Sigmoid colon (tissue), 7 donors: Measurements from ENCODE around the gene SH3TC1. TPM values are rescaled to one million over a fixed set of nuclear protein-coding genes. Genes with fewer than 3 reads are reported as not detected.

Experiments used
- DNase-seq: peaks from one replicate; pipeline ENCODE4 v3.0.0-alpha.2; 2019
- H3K27ac ChIP-seq, 4 donors: fragments of 200-600 bp; sonication (generic); one replicate each; pipeline ENCODE4 v1.5.1; 2016 to 2019; ENCODE audit warnings: mild to moderate bottlenecking in 1 of 4
- H3K27me3 ChIP-seq, 3 donors: fragments of 200-600 bp; sonication (generic); one replicate each; pipeline ENCODE4 v1.5.1; 2019; ENCODE audit warnings: mild to moderate bottlenecking in 1 of 3
- H3K36me3 ChIP-seq, 4 donors: fragments of 200-600 bp; sonication (generic); one replicate each; pipeline ENCODE4 v1.5.1; 2016 to 2019
- H3K4me1 ChIP-seq, 4 donors: fragments of 200-600 bp; sonication (generic); one replicate each; pipeline ENCODE4 v1.5.1; 2017 to 2019
- H3K4me3 ChIP-seq, 4 donors: fragments of 200-600 bp; sonication (generic); one replicate each; pipeline ENCODE4 v1.5.1; 2017 to 2019; ENCODE audit warnings: mild to moderate bottlenecking in 2 of 4, moderate library complexity in 1 of 4
- H3K9me3 ChIP-seq, 4 donors: fragments of 200-600 bp in 3 of 4; sonication (generic) in 3 of 4; one replicate each; pipeline versions ENCODE4 v1.5.1 to v1.6.1; 2013 to 2019
- CTCF ChIP-seq, 4 experiments: fragments of 450-650 bp in 3 of 4; fragments of 200-600 bp in 1 of 4; IDR thresholded peaks; one replicate each; pipeline ENCODE4 v1.5.1; 2016 to 2019; ENCODE audit warnings: antibody characterized with exemption in 4 of 4, mild to moderate bottlenecking in 3 of 4, moderate library complexity in 2 of 4
- EP300 ChIP-seq, 4 donors: sonication (generic); formaldehyde crosslinking; IDR thresholded peaks; one replicate each; pipeline ENCODE4 v1.6.1; 2017; ENCODE audit warnings: antibody characterized with exemption in 4 of 4
- POLR2A ChIP-seq, 2 donors: fragments of 450-650 bp; IDR thresholded peaks; one replicate each; pipeline ENCODE4 v1.6.1; 2016; ENCODE audit warnings: antibody characterized with exemption in 2 of 2, mild to moderate bottlenecking in 2 of 2, moderate library complexity in 2 of 2
- POLR2AphosphoS5 ChIP-seq, 4 donors: sonication (generic); formaldehyde crosslinking; IDR thresholded peaks; one replicate each; pipeline ENCODE4 v1.6.1; 2017; ENCODE audit warnings: antibody characterized with exemption in 4 of 4
- WGBS, 2 donors: extraction: QIAGEN DNeasy Blood & Tissue Kit; methylation state at CpG; one replicate each; pipeline ENCODE4 v1.1.7; 2013; 5-methylcytosine and 5-hydroxymethylcytosine counted together
- intact Hi-C: fragments of 100-400 bp; cut with DNase I; formaldehyde crosslinking; loops from one replicate; pipeline ENCODE4 v1.15.1; 2023
- polyA plus RNA-seq, 3 donors: library from polyadenylated mRNA; stranded (reverse); fragments of 200-250 nt; gene quantifications; one replicate each; pipeline ENCODE4 v1.2.3, GENCODE V29; 2013
- total RNA-seq, 4 donors: library from RNA; depleted of rRNA; stranded (reverse); fragments of >200 nt; gene quantifications; one replicate each; pipeline ENCODE4 v1.1.0, GENCODE V29; 2016
- donor health status: healthy with polysubstance abuse.
- donor health status: Bipolar disorder and iron deficiency.
- donor health status: healthy.

SH3TC1 gene
- total and polyA plus RNA-seq, 7 donors, result 3.0 to 24.4 (median 7.8) TPM

GRCh38 chr4:8279321-8280157, 80.4 kb downstream of the SH3TC1 start:
- Histone ChIP-seq H3K4me3 (no peak overlapping the region), H3K36me3 (no peaks in the 10 kb centered on the region), H3K9me3 (no peaks in the 10 kb centered on the region), H3K4me1 (peaks cover 0 to 74% (median 66%) of the 10 kb centered on the region in 4 donors), H3K27ac (peak overlapping the region in 2 of 4 donors; percentile 23 to 89), H3K27me3 (no peaks in the 10 kb centered on the region)
- WGBS, 2 donors, result 75 to 82% methylated on average over 22 of the region's 22 CpGs
- TF ChIP-seq POLR2A (IDR thresholded peaks at IDR 0.05), result no peak
- intact Hi-C loops, result no loop called here
- DNase-seq, result peak; percentile 65

- H3K36me3 ChIP-seq, result no peaks in the 10 kb centered on the region
- peak overlapping the region in 2 of 4 donors; percentile 63 to 89 for H3K27ac ChIP-seq
- no peaks in the 10 kb centered on the region for H3K9me3 ChIP-seq
- peak; percentile 58 for DNase-seq
- H3K4me1 ChIP-seq, result peaks cover 0 to 68% (median 62%) of the 10 kb centered on the region in 4 donors
- intact Hi-C loops, result no loop called here
- H3K4me3 ChIP-seq, result no peak overlapping the region
- WGBS, 2 donors, result 86% methylated on average over 25 of the region's 25 CpGs
- TF ChIP-seq POLR2AphosphoS5 (IDR thresholded peaks at IDR 0.05) (no peak), CTCF (IDR thresholded peaks at IDR 0.05) (no peak), POLR2A (IDR thresholded peaks at IDR 0.05) (no peak), EP300 (IDR thresholded peaks at IDR 0.05) (no peak)
- no peaks in the 10 kb centered on the region for H3K27me3 ChIP-seq
These were observed 81.2 kb downstream of the SH3TC1 start for GRCh38 chr4:8280158-8280875.

GRCh38 chr4:8280876-8281440, 81.9 kb downstream of the SH3TC1 start:
- no peaks in the 10 kb centered on the region for H3K36me3 ChIP-seq
- intact Hi-C loops, result no loop called here
- H3K27me3 ChIP-seq, result no peaks in the 10 kb centered on the region
- no peak overlapping the region for H3K4me3 ChIP-seq
- TF ChIP-seq EP300 (IDR thresholded peaks at IDR 0.05) (no peak), POLR2AphosphoS5 (IDR thresholded peaks at IDR 0.05) (no peak), CTCF (IDR thresholded peaks at IDR 0.05) (no peak), POLR2A (IDR thresholded peaks at IDR 0.05) (no peak)
- H3K9me3 ChIP-seq, result no peaks in the 10 kb centered on the region
- DNase-seq, result peak; percentile 61
- H3K4me1 ChIP-seq, result peaks cover 0 to 66% (median 61%) of the 10 kb centered on the region in 4 donors
- H3K27ac ChIP-seq, result peak overlapping the region; percentile 23 to 72 (median 60)
- 87 to 91% methylated on average over 15 of the region's 15 CpGs for WGBS, 2 donors

- peak overlapping the region; percentile 23 to 72 (median 60) for H3K27ac ChIP-seq
- H3K27me3 ChIP-seq, result no peaks in the 10 kb centered on the region
- H3K9me3 ChIP-seq, result no peaks in the 10 kb centered on the region
- WGBS, 2 donors, result 69 to 72% methylated on average over 19 of the region's 19 CpGs
- peaks cover 0 to 64% (median 59%) of the 10 kb centered on the region in 4 donors for H3K4me1 ChIP-seq
- intact Hi-C loops, result no loop called here
- DNase-seq, result peak; percentile 93
- no peak for TF ChIP-seq CTCF (IDR thresholded peaks at IDR 0.05)
- peak; percentile 41 to 90 (median 56) for TF ChIP-seq POLR2AphosphoS5 (IDR thresholded peaks at IDR 0.05)
- TF ChIP-seq POLR2A (IDR thresholded peaks at IDR 0.05), result no peak
- peak in 2 of 4 donors; percentile 21 to 95 for TF ChIP-seq EP300 (IDR thresholded peaks at IDR 0.05)
- no peaks in the 10 kb centered on the region for H3K36me3 ChIP-seq
- no peak overlapping the region for H3K4me3 ChIP-seq
These were observed 82.5 kb downstream of the SH3TC1 start for GRCh38 chr4:8281519-8282133.
